ENCODE measurements around the gene SBDS.
"Not testable (repeated sequence)": the region's sequence is repeated elsewhere in the genome, so short reads cannot be mapped to it uniquely, and the experiment has no call there.

SBDS gene

DNA sequence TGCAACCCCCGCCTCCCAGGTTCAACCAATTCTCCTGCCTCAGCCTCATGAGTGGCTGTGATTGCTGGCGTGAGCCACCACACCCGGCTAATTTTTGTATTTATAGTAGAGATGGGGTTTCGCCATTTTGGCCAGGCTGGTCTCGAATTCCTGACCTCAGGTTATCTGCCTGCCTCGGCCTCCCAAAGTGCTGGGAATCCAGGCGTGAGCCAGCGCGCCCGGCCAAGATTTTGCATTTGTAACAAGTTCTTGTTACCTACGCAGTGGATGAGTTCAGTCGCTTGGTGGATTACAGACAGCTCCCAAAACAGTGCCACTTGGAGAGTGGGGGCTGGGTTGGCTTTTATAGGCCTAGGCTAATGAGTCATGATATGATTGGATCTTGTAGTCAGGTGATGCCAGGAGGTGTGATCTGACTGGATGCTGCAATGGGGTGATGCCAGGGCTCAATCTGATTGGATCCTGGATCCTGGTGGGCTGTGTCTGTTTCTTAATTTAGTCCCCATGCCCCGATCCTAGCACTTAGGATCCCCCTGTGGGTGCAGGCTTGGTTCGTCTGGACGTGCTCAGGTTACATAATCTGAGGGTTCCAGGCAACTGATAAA, 20.3 kb downstream of the SBDS start:
- Histone ChIP-seq H3K9me2 (replicated peaks; ENCODE audit: control insufficient read depth, low read length) (no peaks in the 10 kb centered on the region), H3K79me2 (ENCODE audit: control insufficient read depth, low read length) (no peaks in the 10 kb centered on the region), H3F3A (ENCODE audit: control insufficient read depth, insufficient read depth) (no peaks in the 10 kb centered on the region), H3K36me3 (ENCODE audit: control insufficient read depth, low read length) (peaks cover 2% of the 10 kb centered on the region; the same call in 1 of the 2 replicates), H3K9me3 (ENCODE audit: control insufficient read depth, insufficient read depth, low read length) (peaks cover 10% of the 10 kb centered on the region), H3K4me2 (ENCODE audit: low read length) (no peak overlapping the region), H4K20me1 (ENCODE audit: control insufficient read depth, insufficient read depth, low read depth, low read length) (no peaks in the 10 kb centered on the region), H3K27me3 (ENCODE audit: control insufficient read depth, low read length) (no peaks in the 10 kb centered on the region), H3K4me1 (ENCODE audit: control insufficient read depth, low read length) (peaks cover 7% of the 10 kb centered on the region), H3K4me3 (ENCODE audit: low read length) (no peak overlapping the region), H3K27ac (ENCODE audit: low read depth, low read length) (no peak overlapping the region)
- TF ChIP-seq CTCF (IDR thresholded peaks at IDR 0.05; ENCODE audit: low read depth, low read length, poor library complexity, severe bottlenecking), result no peak
- no peak for TF ChIP-seq EZH2phosphoT487 (IDR thresholded peaks at IDR 0.05; ENCODE audit: borderline replicate concordance, low read length)

DNA sequence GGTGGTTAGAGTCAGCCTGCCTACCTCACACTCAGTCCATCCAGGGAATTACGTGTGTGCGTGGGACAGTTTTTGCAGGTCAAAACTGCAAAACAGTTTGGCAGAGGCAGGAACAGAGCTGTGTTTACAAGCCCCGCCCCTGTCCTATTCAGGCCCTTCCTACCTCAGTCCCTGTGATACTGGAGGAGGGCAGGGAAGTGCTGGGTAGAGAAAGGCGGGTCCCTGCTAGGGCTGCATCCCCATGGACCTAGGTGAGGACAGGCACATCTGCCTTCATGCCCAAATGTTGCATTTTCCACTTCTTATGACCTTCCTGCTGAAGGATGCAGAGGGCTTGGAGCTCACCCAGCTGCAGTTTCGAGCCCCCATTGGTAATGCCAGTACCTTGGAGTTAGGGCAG, 25.1 kb downstream of the SBDS start:
- no peaks in the 10 kb centered on the region for H3F3A ChIP-seq (ENCODE audit: control insufficient read depth, insufficient read depth)
- peaks cover 3% of the 10 kb centered on the region; the same call in 1 of the 2 replicates for H3K4me1 ChIP-seq (ENCODE audit: control insufficient read depth, low read length)
- no peaks in the 10 kb centered on the region for H3K79me2 ChIP-seq (ENCODE audit: control insufficient read depth, low read length)
- no peak for TF ChIP-seq CTCF (IDR thresholded peaks at IDR 0.05; ENCODE audit: low read depth, low read length, poor library complexity, severe bottlenecking)
- TF ChIP-seq EZH2phosphoT487 (IDR thresholded peaks at IDR 0.05; ENCODE audit: borderline replicate concordance, low read length), result no peak
- no peak overlapping the region for H3K4me3 ChIP-seq (ENCODE audit: low read length)
- H3K9me2 ChIP-seq (replicated peaks; ENCODE audit: control insufficient read depth, low read length), result no peaks in the 10 kb centered on the region
- no peaks in the 10 kb centered on the region for H4K20me1 ChIP-seq (ENCODE audit: control insufficient read depth, insufficient read depth, low read depth, low read length)
- H3K27ac ChIP-seq (ENCODE audit: low read depth, low read length), result no peak overlapping the region
- no peaks in the 10 kb centered on the region for H3K27me3 ChIP-seq (ENCODE audit: control insufficient read depth, low read length)
- no peaks in the 10 kb centered on the region for H3K9me3 ChIP-seq (ENCODE audit: control insufficient read depth, insufficient read depth, low read length)
- no peak overlapping the region for H3K4me2 ChIP-seq (ENCODE audit: low read length)
- H3K36me3 ChIP-seq (ENCODE audit: control insufficient read depth, low read length), result no peaks in the 10 kb centered on the region

- H3K79me2 ChIP-seq (ENCODE audit: control insufficient read depth, low read length); H3K36me3 ChIP-seq (ENCODE audit: control insufficient read depth, low read length); H3K27ac ChIP-seq (ENCODE audit: low read depth, low read length); H3K9me3 ChIP-seq (ENCODE audit: control insufficient read depth, insufficient read depth, low read length); H3K27me3 ChIP-seq (ENCODE audit: control insufficient read depth, low read length); H3F3A ChIP-seq (ENCODE audit: control insufficient read depth, insufficient read depth); H3K4me2 ChIP-seq (ENCODE audit: low read length); H3K4me1 ChIP-seq (ENCODE audit: control insufficient read depth, low read length); H3K4me3 ChIP-seq (ENCODE audit: low read length); H4K20me1 ChIP-seq (ENCODE audit: control insufficient read depth, insufficient read depth, low read depth, low read length); H3K9me2 ChIP-seq (replicated peaks; ENCODE audit: control insufficient read depth, low read length): not testable (repeated sequence)
Measured at GRCh38 chr7:66969001-66969400, 26.4 kb downstream of the SBDS start.

GRCh38 chr7:66967029-66967428, 28.4 kb downstream of the SBDS start:
- TF ChIP-seq EZH2phosphoT487 (IDR thresholded peaks at IDR 0.05; ENCODE audit: borderline replicate concordance, low read length) (no peak), CTCF (IDR thresholded peaks at IDR 0.05; ENCODE audit: low read depth, low read length, poor library complexity, severe bottlenecking) (peak; percentile 40)
- Histone ChIP-seq H3K4me2 (ENCODE audit: low read length) (no peak overlapping the region), H3K9me3 (ENCODE audit: control insufficient read depth, insufficient read depth, low read length) (no peaks in the 10 kb centered on the region), H3F3A (ENCODE audit: control insufficient read depth, insufficient read depth) (no peaks in the 10 kb centered on the region), H3K27ac (ENCODE audit: low read depth, low read length) (no peak overlapping the region), H4K20me1 (ENCODE audit: control insufficient read depth, insufficient read depth, low read depth, low read length) (no peaks in the 10 kb centered on the region), H3K36me3 (ENCODE audit: control insufficient read depth, low read length) (no peaks in the 10 kb centered on the region), H3K4me3 (ENCODE audit: low read length) (no peak overlapping the region), H3K4me1 (ENCODE audit: control insufficient read depth, low read length) (no peaks in the 10 kb centered on the region), H3K79me2 (ENCODE audit: control insufficient read depth, low read length) (no peaks in the 10 kb centered on the region), H3K9me2 (replicated peaks; ENCODE audit: control insufficient read depth, low read length) (no peaks in the 10 kb centered on the region), H3K27me3 (ENCODE audit: control insufficient read depth, low read length) (no peaks in the 10 kb centered on the region)
